OCI-M2 (cell line): ENCODE measurements around the gene ATP6V1E1.

Experiments
- DNase-seq: peaks from one replicate; lab custom pipeline; 2025; ENCODE audit not compliant: unreplicated experiment; lab: John Stamatoyannopoulos, UW

ATP6V1E1 gene

GRCh38 chr22:17548756-17549035 is 79.9 kb downstream of the ATP6V1E1 start:
- no peak for DNase-seq

GRCh38 chr22:17548010-17548755 is 80.4 kb downstream of the ATP6V1E1 start:
- DNase-seq: no peak

GRCh38 chr22:17542452-17542851 is 86.1 kb downstream of the ATP6V1E1 start:
- DNase-seq: no peak
